ENCODE results near the gene MOCS1. TPM values are rescaled to one million over a fixed set of nuclear protein-coding genes. Genes with fewer than 3 reads are reported as not detected.

MOCS1 gene
- total RNA-seq, 4 donors from 2014 or later = 26.4 to 61.7 (median 38.4) TPM

- Histone ChIP-seq H3K36me3 (no peaks in the 10 kb centered on the region), H3K27ac (peak overlapping the region; percentile 75 to 85 (median 81)), H3K27me3 (no peaks in the 10 kb centered on the region), H3K4me3 (no peak overlapping the region), H3K9me3 (no peaks in the 10 kb centered on the region), H3K4me1 (peaks cover 18 to 23% of the 10 kb centered on the region in 2 donors)
- DNase-seq (peak in 1 of 2 donors; percentile 42), ATAC-seq (peak; percentile 77 to 84)
- in situ Hi-C loops (cut with MboI; ENCODE audit: low sequenced_read_pairs in 4 of 4) (no loop called here), intact Hi-C loops (cut with DNase I; ENCODE audit: low total_unique reads) (loop anchor here (10.0 kb wide), 2 partner anchors 846 to 956 kb away; no protein-coding TSS in a partner anchor)
- TF ChIP-seq, protein P1, sequence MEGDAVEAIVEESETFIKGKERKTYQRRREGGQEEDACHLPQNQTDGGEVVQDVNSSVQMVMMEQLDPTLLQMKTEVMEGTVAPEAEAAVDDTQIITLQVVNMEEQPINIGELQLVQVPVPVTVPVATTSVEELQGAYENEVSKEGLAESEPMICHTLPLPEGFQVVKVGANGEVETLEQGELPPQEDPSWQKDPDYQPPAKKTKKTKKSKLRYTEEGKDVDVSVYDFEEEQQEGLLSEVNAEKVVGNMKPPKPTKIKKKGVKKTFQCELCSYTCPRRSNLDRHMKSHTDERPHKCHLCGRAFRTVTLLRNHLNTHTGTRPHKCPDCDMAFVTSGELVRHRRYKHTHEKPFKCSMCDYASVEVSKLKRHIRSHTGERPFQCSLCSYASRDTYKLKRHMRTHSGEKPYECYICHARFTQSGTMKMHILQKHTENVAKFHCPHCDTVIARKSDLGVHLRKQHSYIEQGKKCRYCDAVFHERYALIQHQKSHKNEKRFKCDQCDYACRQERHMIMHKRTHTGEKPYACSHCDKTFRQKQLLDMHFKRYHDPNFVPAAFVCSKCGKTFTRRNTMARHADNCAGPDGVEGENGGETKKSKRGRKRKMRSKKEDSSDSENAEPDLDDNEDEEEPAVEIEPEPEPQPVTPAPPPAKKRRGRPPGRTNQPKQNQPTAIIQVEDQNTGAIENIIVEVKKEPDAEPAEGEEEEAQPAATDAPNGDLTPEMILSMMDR (IDR thresholded peaks at IDR 0.05 in 4 of 5, conservative IDR thresholded peaks at IDR 0.05 in 1 of 5) = no peak
- TF ChIP-seq POLR2A (IDR thresholded peaks at IDR 0.05) = no peak
Observed at GRCh38 chr6:39938773-39939654, 4.8 kb upstream of the MOCS1 start.

DNA sequence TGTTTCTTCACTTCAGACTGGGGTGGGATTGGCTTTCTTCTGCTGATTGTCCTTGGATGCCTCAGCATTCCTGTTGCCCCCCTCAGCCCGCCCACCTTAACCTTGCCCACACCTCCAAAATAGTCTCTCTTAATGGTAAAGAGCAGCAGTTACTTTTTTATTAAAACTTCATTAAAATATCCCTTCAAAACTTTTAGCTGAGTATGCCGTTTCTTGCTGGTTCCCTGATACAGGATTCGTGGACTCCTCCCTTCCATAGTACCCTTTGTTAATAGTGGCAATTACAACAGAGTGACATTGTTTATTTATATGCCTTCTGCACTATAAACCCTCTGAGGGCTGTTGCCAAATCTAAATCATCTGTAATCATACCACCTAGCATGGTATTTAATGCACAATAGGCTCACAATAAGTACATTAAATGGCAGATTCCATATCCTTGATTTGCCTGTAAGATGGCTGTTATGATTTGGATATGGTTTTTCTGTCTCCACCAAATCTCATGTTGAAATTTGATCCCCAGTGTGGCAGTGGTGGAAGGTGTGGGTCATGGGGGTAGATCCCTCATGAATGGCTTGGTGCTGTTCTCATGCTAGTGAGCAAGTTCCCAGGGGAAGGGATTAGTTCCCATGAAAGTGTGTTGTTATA lies 3.5 kb upstream of the MOCS1 start:
- Histone ChIP-seq H3K4me1 (peaks cover 25 to 30% of the 10 kb centered on the region in 2 donors), H3K36me3 (no peaks in the 10 kb centered on the region), H3K4me3 (no peak overlapping the region), H3K27ac (peak overlapping the region; percentile 75 to 85 (median 81)), H3K27me3 (no peaks in the 10 kb centered on the region), H3K9me3 (no peaks in the 10 kb centered on the region)
- TF ChIP-seq, protein P1 (IDR thresholded peaks at IDR 0.05 in 4 of 5, conservative IDR thresholded peaks at IDR 0.05 in 1 of 5) = no peak
- TF ChIP-seq POLR2A (IDR thresholded peaks at IDR 0.05) = no peak
- no peak for DNase-seq
- in situ Hi-C loops (cut with MboI; ENCODE audit: low sequenced_read_pairs in 4 of 4) (no loop called here), intact Hi-C loops (cut with DNase I; ENCODE audit: low total_unique reads) (loop anchor here (10.0 kb wide), 2 partner anchors 847 to 957 kb away; no protein-coding TSS in a partner anchor)
- no peak for ATAC-seq

DNA sequence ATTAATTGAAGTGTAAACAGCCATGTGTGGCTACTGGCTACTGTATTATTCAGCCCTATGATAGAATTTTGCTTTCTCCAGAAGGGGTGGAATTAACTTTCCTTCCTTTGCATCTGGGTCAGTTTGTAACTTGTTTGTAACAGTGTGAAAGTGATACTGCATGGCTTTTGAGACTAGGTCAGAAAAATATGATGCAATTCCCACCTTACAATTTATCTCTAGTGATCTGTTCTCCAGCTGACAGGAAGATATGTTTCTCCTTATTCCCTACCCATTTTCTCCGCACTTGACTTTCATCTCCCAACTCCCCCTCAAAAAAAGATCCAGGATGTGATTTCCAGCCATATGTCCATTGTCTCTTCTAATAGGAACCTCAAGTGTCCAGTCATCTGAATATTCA lies 2.6 kb upstream of the MOCS1 start:
- no peak for DNase-seq
- H3K4me3 ChIP-seq = no peak overlapping the region
- in situ Hi-C loops (cut with MboI; ENCODE audit: low sequenced_read_pairs in 4 of 4) = no loop called here
- peak in 1 of 2 donors; percentile 9 for ATAC-seq
- no peaks in the 10 kb centered on the region for H3K9me3 ChIP-seq
- H3K4me1 ChIP-seq = peaks cover 34 to 39% of the 10 kb centered on the region in 2 donors
- peak overlapping the region in 3 of 4 donors; percentile 24 to 57 (median 28) for H3K27ac ChIP-seq
- H3K27me3 ChIP-seq = no peaks in the 10 kb centered on the region
- TF ChIP-seq, protein P1 (IDR thresholded peaks at IDR 0.05 in 4 of 5, conservative IDR thresholded peaks at IDR 0.05 in 1 of 5) = no peak
- TF ChIP-seq POLR2A (IDR thresholded peaks at IDR 0.05) = no peak
- intact Hi-C loops (cut with DNase I; ENCODE audit: low total_unique reads) = loop anchor here (10.0 kb wide), 2 partner anchors 848 to 958 kb away; no protein-coding TSS in a partner anchor
- no peaks in the 10 kb centered on the region for H3K36me3 ChIP-seq

GRCh38 chr6:39935241-39935640 lies 979 bp upstream of the MOCS1 start:
- Histone ChIP-seq H3K36me3 (no peaks in the 10 kb centered on the region), H3K9me3 (no peaks in the 10 kb centered on the region), H3K4me3 (no peak overlapping the region), H3K27me3 (no peaks in the 10 kb centered on the region), H3K27ac (peak overlapping the region in 2 of 4 donors; percentile 95 to 99), H3K4me1 (peaks cover 49 to 55% of the 10 kb centered on the region in 2 donors)
- in situ Hi-C loops (cut with MboI; ENCODE audit: low sequenced_read_pairs in 4 of 4) = no loop called here
- intact Hi-C loops (cut with DNase I; ENCODE audit: low total_unique reads) = loop anchor here (10.0 kb wide), 2 partner anchors 850 to 960 kb away; no protein-coding TSS in a partner anchor
- DNase-seq = no peak
- no peak for TF ChIP-seq POLR2A (IDR thresholded peaks at IDR 0.05)
- TF ChIP-seq, protein P1 (IDR thresholded peaks at IDR 0.05 in 4 of 5, conservative IDR thresholded peaks at IDR 0.05 in 1 of 5) = no peak
- no peak for ATAC-seq
